ENCODE data around the gene WWP2.
"Not testable (repeated sequence)": the region's sequence is repeated elsewhere in the genome, so short reads cannot be mapped to it uniquely, and the experiment has no call there.

Gene WWP2

DNA sequence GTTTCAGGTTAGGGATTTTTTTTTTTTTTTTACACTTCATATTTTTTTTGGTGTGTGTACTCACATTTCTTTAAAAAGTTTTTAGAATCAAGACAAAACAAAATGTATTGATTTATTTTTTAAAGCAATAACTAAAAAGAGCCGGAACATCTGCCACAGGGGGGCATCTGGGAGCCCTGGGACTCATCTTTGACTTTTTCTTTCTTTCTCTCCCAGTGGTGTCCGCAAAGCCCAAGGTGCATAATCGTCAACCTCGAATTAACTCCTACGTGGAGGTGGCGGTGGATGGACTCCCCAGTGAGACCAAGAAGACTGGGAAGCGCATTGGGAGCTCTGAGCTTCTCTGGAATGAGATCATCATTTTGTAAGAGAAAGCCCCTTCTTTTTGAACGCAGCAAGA, 36.3 kb downstream of the WWP2 start:
- no peak for DNase-seq

DNA sequence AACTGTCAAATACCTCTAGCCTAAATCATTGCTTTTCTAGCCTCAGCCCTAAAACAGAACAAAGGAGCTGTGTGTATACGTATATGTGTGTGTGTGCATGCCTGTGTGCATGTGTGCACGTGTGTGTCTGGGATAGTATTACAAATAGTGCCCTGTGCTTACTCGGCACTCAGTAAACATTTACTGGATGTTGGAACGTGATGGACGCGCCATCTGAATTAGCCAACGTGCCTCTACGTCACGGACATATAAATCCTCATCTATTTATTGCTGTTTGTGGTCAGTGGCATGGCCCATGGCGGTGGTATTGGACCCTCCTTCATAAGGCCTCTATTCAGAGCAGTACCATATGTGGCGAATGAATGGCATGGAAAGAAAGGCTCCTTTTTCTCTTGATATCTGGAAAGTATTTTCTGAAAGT, 37.5 kb downstream of the WWP2 start:
- DNase-seq, result no peak

DNA sequence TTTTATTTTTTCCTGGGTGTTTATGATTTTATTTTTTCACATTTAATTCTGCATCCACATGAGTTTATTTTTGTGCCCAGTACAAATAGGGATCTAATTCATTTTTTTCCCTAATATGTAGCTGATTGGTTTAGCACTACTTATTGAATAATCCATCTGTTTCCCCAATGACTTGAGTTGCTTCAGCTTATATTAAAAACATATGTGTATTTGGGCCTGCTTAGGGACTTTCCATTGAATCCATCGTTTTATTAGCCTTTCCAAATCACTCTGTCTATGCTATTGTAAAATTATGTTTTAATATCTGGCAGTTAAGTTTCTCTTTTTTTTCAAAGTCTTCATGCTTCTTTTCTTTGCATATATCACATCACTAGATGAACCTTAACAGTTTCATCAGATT, 42.2 kb downstream of the WWP2 start:
- DNase-seq, result no peak

DNA sequence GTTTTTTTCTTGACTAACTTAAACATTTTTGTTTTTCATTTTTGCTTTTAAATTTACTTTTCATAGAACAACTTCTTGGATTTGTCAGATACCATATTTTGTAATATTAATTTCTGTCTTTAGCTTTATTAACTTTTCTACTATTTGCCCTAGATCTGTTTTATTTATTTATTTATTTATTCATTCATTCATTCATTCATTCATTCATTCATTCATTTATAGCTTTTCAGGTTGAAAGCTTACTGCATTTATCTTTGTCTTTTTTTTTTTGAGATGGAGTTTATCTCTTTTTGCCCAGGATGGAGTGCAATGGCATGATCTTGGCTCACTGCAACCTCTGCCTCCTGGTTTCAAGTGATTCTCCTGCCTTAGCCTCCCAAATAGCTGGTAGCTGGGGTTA, 44.6 kb downstream of the WWP2 start:
- not testable (repeated sequence) for DNase-seq

DNA sequence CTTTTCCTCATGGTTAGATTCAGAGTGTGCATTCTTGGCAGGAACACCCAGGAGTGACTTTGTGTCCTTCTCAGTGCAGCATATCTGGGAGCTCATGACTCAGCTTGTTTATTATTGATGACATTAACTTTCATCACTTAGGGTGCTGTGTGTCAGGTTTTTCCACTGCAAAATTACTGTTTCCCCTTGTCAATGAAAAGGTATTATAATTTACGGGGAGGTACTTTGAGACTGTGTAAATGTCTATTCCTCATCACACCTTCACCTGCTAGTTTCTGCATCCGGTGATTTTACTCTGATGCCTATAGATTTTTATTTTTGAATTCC, 50.5 kb downstream of the WWP2 start:
- DNase-seq, result no peak

DNA sequence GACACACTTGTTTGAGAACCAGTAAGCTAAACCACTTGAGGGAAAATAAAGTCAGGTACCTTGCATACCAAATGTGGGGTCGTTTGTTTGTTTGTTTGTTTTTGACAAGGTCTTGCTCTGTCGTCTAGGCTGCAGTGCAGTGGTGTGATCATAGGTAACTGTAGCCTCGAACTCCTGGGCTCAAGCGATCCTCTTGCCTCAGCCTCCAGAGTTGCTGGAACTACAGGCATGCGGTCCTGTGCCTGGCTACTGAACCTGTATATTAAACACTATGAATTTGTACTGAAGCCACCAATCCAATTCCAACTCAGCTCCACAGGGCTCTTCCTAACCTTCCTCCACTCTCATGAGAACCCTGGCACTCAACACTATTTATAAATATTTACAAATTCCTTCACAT, 51.9 kb downstream of the WWP2 start:
- DNase-seq, result no peak

DNA sequence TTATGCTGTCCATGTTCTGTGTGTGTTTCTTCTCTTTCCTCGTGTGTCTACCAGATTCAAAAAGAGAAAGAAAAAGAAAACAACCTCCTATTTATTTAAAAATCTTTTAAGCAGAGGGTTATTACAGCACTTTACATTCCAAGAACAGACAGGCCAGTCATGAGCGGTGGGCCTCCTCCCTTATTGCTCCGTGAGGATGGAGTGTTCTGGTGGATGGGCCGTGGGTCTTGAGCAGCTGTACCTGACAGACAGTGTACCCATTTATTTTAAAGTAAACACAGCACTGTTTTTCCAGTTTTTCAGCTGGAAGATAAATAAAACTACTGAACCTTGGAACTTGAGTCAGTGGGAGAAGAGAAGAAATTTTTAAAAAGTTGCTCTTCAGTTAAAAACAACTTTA, 52.4 kb downstream of the WWP2 start:
- DNase-seq, result no peak

DNA sequence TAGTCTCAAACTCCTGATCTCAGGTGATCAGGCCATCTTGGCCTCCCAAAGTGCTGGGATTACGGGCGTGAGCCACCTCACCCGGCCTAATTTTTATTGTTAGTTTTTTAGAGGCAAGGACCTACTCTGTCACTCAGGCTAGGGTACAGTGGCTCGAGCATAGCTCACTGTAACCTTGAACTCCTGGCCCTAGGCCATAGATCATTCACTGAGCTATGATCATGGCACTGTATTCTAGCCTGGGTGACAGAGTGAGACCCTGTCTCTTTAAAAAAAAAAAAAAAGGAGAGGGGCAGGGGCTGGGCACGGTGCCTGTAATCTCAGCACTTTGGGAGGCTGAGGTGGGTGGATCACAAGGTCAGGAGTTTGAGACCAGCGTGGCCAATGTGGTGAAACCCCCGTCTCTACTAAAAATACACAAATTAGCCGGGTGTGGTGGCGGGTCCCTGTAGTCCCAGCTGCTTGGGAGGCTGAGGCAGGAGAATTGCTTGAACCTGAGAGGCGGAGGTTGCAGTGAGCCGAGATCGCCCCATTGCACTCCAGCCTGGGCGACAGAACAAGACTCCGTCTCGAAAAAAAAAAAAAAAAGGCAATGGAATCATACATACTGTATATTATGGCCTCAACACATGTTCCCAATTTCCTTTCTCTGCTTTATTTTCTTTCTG, 53.2 kb downstream of the WWP2 start:
- DNase-seq, result not testable (repeated sequence)

DNA sequence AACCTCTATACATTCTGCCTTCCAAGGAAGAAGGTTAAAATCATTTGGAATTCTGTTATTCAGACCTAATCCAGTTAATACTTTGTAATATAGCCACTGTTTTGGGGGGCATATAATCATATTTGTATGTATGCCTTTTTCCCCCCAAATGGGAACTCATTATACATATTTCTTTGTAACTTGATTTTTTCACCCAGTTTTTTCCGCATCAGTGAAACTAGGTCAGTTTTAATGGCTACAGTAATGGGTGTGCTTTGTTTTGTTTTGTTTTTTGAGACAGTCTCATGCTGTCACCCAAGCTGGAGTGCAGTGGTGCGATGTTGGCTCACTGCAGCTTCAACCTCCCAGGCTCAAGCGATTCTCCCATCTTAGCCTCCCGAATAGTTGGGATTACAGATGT, 54.9 kb downstream of the WWP2 start:
- no peak for DNase-seq

DNA sequence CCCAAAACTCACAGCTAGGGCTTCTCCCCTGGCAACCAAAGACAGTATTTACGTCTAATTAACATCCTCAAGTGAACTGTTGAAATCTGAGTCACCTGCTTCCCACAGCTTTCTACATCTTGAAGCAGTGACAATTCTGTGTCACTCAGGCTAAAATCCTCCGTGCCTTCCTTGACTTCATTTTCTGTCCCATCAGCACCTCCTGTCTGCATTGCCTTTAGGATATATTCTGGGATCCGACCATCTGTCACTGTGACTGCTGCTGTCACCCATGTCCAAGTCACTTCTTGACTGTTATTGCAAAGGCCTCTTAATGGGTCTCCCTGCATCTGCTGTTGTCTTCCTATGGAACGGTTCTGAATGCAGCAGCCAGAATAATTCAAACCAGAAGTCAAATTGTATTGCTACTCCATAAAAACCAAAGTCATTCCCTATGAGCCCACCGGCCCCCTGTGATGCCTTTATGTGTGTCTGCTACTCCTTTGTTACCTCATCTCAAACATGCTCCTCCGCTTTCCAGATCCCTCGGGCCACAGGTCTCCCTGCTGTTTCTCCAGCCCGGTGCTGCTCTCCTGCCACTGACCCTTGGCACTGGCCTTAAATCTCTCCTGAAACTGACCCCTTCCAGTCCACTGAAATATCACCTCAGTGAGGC, 56.9 kb downstream of the WWP2 start:
- no peak for DNase-seq

DNA sequence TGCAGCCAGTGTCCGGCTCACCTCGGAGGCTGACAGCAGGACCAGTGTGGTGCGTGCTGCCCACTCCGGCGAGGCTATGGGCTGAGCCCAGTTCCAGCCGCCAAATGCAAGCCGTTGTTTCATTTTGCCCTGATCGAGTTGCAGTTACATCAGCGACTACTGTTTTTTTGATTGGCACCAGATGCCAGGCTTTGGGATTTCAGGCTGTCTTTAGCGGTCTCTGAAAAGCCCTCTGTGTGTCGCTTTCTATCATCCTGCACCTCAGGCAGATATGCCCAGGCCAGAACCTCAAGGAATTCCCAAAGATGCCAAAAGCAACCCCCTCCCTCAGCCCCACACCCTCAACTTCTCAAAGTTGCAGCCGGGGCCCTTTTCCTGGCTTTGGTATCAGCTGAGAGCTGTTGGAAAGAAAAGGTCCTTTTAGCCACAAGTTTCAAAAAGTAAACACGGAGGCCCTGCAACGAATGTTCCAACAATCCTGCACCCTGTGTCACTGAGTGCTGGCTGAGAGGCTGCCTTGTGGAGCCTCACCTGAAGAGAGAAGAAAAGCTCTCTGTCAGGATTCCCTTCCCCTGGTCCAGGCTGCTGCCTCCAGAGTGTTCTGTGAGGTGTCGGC, 58.9 kb downstream of the WWP2 start:
- DNase-seq, result no peak

DNA sequence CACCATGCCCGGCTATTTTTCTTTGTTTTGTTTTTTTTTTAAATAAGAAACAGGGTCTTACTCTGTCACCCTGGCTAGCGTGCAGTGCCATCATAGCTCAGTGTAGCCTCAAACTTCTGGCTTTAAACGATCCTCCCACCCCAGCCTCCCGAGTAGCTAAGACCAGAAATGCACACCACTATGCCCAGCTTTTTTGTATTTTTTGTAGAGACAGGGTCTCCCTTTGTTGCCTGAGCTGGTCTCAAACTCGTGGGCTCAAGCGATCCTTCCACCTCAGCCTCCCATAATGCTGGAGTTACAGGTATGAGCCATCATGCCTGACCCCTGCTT, 59.7 kb downstream of the WWP2 start:
- DNase-seq, result no peak

DNA sequence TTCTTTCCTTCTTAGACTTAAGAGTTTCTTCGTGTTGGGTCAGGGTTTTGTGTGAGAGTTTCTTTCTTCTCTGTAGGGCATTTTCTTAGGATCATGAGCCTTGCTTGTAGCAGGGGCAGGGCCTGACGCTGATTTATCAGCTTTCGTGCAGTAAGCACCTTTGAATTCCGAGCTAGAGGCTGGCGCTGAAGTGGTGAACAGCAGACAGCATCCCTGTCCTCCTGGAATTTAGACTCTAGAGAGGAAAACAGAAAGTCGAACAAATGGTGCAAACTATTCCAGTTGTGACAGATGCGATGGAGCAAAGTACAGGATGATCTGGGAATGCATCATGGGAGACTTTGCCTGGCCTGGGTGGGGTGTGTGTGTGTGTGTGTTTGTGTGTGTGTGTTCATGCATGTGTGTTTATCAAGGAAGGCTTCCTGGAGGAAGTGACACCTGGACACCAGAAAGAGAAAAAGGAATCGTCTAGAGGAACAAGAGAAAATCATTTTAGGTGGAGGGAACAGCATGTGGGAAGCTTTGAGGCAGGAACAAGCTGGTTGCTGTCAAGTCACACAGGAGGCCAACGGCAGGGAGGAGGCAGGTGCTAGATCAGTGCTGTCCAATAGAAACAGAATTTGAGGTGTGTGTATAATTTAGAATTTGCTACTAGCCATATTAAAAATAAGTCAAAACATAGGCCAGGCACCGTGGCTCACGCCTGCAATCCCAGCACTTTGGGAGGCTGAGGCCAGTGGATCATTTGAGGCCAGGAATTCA, 60.2 kb downstream of the WWP2 start:
- DNase-seq, result no peak

DNA sequence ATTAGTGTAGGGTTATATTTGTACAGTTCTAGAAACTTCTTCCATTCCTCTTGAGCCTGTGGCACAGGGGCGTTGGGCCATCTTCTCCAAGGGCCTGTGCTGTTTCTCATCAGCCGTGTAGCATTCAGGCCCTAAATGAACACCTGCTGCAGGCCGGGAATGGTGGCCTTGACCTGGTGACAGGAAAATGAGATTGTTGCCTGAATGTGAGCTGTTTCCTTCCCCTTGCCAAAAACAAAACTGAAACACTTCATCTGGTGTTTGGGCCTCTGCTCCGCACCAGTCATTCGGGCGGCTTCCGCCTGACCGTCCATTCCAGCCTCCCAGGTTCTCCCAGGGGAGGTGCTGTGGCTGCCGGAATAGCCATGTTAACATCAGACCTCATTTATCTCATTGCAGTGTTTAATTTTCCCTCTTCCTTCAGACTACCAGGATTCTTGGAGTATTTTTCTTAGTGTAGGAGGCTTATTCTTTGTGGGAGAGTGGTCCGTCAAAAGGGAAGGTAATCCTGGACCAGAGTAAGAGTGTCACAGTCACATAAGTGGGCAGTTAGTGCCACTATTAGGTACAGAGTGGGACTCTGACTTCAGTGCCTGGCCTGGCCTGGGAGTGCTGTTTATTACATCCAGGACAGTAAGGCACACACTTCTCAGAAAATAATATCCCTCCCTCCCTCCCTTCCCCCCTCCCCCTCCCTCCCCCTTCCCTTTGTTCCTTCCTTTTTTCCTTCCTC, 61.9 kb downstream of the WWP2 start:
- no peak for DNase-seq

DNA sequence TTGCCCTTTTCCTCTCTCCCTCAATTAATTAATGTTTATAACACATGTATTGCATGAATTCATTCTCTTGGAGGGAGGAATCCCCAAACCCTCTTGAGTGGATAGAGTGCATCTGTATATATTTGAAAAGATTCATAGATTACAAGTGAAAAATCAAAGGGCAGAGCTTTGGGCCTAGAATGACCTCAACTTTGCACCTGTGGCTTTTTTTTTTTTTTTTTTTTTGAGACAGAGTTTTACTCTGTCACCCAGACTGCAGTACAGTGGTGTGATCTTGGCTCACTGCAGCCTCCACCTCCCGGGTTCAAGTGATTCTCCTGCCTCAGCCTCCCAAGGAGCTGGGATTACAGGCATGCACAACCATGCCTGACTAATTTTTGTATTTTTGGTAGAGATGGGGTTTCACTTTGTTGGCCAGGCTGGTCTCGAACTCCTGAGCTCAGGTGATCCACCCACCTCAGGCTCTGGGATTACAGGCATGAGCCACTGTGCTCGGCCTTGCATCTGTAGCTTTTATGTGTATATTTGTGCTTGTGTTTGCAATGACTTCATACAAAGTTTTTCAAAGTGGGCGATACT, 62.5 kb downstream of the WWP2 start:
- DNase-seq, result not testable (repeated sequence)

DNA sequence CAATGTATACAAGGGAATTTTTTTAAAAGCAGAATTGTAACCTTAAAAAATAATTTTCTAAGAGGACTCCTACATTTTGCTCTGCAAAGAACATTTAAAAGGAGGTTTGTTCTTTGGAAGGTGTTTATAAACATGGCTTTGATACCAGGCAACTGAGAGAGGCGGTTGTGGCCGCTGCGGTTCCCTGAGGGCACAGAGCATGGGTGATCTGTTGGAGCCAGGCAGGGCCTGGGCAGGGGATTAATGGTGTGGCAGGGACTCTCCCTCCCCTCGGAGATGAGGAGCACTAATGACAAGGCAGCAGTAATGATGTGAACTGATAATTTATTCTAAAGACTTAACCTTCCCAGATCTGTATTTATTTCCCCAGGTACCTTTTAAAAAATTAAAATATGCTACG, 65.4 kb downstream of the WWP2 start:
- DNase-seq, result no peak

DNA sequence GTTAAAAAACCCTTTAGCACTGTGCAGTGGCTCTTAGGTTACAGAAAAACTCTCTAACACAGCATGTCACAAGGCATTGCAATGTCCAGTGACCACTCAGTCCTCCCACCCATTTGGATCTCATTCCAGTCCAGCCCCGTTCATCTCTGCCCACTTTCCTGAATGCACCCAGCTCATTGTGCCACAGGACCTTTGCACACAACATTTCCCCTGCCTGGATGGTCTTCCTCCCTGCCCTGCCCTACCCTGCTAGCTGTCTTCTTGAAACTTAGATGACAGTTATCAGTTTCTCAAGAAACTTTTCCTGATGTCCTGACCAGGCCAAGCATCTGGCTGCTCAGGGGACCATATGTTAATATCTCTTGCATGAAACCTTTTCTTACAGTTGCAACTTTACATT, 67.2 kb downstream of the WWP2 start:
- DNase-seq, result no peak

DNA sequence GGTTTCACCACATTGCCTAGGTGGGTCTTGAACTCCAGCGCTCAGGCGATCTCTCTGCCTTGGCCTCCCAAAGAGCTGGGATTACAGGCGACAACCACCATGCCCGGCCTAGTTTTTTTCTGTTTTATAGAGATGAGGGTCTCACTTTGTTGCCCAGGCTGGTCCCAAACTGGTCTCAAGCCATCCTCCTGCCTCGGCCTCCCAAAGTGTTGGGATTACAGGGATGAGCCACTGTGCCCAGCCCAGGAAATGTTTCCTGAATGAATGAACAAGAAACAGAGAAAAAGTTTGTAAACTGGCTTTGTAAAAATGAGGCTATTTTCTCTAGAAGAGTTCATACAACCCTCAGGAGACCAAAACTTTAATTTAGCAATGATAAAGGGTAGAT, 68.0 kb downstream of the WWP2 start:
- no peak for DNase-seq

DNA sequence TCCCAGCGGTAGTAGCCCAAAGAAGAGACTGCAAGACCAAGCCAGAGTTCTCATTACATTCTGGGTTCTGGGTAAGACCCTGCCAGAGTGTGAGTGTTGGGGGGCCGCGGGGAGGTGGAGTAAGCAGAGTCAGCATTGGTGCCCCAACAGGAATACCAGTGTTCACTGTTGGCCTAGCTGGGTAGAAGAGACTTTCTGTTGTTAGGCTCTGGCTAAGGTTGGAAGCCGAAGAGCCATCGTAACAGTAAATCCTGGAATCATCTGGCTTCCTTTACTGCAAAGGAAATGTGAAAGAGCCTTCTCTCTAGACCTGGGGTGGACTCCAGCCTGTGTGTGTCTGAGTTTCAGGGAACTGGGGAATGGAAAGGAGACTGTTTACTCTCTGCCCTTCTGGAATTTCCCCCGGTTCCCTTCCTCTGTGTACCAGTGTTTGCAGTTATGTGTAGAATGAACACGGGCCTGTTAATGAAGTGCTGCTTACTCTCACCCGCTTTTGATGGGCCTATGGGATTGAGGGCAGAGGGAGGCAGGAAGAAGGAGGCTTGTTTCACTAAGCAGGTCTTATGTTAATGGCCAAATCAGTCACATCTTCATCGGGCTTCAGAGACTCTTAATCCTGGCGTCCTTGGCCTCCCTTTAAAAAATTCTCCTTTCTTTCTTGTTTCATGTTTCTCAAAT, 68.5 kb downstream of the WWP2 start:
- no peak for DNase-seq

DNA sequence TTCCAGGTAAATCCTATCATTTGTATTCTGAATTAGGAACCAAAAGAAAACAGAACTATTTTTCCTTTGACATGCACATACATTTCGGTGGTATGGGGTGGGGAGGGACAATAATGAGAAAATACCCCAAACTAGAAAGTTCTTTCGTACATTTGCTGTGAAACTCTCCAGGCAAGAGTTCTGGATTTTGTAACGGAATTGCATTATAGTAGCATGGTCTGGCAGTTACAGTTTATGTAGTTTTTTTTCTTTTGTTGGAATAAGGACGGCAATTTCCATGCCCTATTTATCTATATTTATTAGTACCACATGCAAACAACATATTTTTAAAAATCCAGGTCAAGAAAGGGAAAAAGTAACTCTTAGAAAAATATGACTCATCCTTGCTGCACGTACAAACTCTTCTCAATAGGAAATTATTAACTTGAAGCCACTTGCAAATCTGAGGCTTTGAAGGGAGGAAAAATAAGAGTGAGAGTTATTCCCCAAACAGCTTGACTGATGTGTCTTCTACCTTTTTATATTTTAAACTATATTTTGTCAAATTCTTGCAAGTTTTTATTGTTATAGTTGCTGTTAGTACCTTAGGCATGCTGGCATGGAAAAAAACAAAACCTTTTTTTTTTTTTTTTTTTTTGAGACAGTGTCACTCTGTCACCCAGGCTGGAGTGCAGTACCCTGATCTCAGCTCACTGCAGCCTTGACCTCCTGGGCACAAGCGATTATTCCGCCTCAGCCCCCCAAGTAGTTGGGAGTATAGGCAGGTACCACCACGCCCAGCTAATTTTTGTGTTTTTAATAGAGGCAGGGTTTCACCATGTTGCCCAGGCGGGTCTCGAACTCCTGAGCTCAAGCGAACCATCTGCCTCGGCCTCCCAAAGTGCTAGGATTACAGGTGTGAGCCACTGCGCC, 69.3 kb downstream of the WWP2 start:
- no peak for DNase-seq
